Measurements from ENCODE around the gene C15orf62.
A peak's percentile ranks its signal among the peaks of the same experiment; 100 is the strongest.

The C15orf62 gene

GRCh38 chr15:40769274-40770146 lies at the start of gene C15orf62:
Gene C15orf62, plus strand, starts transcription at chr15:40769980. Its CDS starts 516 bp downstream, at chr15:40770496.
- ATAC-seq: peak; percentile 57 to 62

DNA sequence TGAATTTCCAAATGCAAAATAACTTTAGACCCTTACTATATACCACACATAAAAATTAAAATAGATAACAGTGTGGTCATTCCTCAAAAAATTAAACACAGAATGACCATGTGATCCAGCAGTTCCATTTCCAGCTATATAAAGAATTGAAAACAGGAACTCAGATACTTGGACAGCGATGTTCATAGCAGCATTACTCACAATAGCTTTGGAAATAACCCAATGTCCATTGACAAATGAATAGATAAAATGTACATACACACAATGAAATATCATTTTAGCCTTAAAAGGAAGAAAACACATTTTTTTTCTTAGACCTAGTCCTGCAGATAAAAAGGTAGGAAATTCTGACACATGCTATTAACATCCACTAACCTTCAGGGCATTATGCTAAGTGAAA lies 48.1 kb upstream of the C15orf62 start:
- ATAC-seq: no peak

DNA sequence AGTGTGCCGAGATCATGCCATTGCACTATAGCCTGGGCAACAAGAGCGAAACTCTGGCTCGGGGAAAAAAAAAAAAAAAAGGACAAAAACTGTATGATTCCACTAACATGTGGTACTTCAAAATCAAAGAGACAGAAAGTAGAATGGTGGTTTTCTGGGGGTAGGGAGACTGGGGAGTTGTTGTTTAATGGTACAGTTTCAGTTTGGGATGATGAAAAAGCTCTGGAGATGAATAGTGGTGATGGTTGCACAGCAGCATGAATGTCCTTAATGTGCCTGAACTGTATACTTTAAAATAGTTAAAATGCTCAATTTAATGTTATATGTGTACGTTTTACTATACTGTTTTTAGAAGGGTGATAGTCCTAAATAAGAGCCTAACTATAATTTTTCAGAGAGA lies 47.4 kb upstream of the C15orf62 start:
- ATAC-seq: no peak

GRCh38 chr15:40722934-40723333 lies 46.8 kb upstream of the C15orf62 start:
- peak in 1 of 2 donors; percentile 45 for ATAC-seq

DNA sequence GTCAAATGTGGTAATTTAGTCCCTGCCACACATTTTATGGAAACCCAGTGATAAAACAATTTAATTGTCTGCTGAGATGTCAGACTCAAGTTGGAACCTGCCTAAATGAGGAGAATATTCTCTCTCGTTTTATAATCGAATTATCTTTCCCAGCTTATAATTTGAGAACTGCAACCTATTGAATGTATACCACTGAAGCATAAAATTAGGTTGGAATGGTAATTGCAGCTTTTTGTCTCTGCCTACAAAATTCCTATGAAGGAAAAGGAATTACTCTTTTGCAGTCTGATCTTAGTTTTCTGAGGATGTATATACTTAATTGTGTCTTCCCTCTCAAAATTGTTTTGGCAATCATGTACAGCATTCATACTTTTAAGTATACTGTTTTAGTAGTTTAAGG lies 45.9 kb upstream of the C15orf62 start:
- ATAC-seq: no peak

DNA sequence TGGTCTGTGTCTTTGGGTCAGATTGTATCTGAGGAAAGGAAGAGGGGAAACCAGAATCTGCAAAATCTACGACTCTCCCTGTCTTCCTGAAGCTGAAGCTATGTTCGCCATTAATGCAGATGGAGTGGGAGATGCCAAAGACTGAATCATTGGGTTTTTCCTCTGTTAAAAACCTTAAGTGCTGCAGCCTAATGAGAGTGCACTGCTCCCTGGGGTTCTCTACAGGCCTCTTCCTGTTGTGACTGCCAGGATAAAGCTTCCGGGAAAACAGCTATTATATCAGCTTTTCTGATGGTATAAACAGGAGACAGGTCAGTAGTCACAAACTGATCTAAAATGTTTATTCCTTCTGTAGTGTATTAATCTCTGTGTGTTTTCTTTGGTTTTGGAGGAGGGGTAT lies 38.7 kb upstream of the C15orf62 start:
- ATAC-seq: no peak

GRCh38 chr15:40736575-40736974 lies 33.2 kb upstream of the C15orf62 start:
- no peak for ATAC-seq

DNA sequence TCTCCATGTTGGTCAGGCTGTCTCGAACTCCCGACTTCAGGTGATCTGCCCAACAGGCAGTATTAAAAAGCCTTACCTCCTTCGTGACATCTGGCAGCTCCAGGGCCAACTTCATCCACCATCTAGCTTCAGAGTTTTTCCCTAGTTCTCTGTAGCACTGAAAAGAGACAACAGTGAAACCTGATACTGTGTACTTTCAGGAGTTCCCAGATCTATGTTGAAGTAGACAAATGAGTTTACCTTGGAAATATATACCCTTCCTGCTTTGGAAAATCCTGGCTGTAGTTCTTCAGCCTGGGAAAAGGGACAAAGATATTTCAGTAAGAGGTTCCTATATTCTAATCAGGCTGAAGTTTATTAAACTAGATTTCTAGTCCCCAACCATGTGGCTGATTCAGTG lies 32.7 kb upstream of the C15orf62 start:
- ATAC-seq: no peak

- ATAC-seq: no peak
Measured at GRCh38 chr15:40739047-40739446, 30.7 kb upstream of the C15orf62 start.

GRCh38 chr15:40739854-40740253 lies 29.9 kb upstream of the C15orf62 start:
- ATAC-seq: no peak

DNA sequence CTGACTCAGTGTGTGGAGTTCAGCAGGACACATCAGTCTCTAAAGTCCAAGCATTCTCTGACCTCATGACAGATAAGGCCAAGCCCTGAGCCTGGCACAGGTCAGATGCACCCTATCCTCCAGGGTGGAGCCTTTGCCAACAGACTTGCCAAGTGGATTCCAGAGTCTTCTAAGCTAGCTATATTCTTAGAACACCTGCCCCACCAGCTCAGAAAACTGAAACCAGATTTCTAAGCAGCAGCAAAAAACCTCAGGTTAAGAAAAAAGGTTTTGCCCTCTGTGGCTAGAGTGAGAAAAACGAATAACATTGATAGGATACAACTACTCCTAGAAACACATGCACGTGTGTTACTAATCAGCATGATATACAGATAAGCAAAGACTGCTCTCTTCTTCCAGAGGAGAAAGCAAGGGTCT lies 26.3 kb upstream of the C15orf62 start:
- peak in 1 of 2 donors; percentile 27 for ATAC-seq

DNA sequence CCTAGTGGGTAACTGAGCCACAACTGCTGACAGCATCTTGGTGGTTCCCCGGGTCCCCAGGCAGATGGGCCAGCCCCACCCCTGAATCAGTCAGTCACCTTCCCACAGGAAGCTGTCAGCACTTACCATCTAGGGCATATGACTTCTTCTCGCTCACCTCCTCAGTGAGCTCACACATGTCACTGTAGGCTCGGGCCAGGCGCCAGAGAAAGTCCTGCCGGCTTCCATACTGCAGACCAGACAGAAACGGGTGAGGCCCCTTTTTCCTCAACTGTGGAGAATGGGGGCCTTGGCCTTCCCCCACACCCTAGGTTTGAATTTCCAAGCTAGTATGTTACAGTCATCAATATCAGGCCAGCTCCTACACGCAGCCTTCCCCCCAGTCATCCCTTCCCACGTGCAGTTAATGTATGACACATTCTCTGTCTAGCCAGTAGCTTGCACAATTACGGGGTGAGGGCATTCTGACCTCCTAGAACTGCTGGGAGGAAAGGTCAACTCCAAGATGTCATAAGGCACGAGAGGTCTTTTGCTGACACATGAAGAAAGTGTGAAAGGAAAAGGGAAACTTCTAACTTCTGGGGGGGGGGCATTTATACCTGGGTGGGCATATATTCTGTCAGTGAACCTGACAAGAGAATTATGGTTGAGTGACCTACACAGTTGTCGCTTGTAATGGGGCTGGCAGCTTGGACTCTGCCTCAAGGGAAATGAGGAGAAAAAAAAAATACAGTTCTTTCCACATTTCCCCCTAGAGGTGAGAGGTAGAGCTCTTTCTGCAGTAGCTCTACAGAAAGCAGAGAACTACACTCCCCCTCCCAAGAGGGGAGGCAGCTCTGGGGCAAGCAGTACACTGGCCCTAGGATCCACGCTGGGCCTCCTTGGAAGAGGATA lies 25.6 kb upstream of the C15orf62 start:
- ATAC-seq: peak; percentile 94 to 95

GRCh38 chr15:40744815-40745152 lies 25.0 kb upstream of the C15orf62 start:
- ATAC-seq: no peak

- ATAC-seq: no peak
Measured at GRCh38 chr15:40746916-40747418, 22.8 kb upstream of the C15orf62 start.

GRCh38 chr15:40747685-40748631 lies 21.8 kb upstream of the C15orf62 start:
- no peak for ATAC-seq

DNA sequence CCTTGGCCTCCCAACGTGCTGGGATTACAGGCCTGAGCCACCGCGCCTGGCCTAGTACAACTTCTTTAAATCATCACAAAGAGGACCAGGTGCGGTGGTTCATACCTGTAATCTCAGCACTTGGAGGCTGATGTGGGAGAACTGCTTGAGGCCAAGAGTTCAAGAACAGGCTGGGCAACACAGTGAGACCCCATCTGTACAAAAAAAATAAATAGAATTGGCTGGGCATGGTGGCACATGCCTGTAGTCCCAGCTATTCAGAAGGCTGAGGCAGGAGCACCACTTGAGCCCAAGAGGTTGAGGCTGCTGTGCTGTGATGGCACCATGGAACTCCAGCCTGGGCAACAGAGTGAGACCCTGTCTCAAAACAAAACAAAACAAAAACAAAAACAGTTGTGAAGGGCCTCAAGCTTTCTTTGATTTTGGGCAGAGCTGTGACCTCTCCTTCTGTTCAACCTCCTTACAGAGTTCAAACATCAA lies 20.6 kb upstream of the C15orf62 start:
- no peak for ATAC-seq

DNA sequence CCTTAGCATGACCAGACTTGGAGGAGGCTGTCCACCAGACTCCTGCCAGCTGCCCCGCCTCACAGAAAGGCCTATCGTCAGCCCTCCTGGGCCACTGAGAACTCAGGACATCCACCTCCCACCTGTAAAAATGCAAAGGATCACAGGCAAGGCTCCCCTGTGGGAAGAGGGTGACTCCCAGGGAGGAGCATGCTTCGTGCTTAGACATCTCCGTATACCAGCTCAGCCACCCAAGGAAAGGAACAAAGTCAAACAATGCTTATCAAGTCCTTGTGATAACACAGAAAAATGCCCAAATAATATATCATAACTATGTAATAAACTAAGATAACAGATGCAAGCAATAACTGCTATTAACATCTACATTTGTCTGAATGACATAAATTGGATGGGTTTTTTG lies 18.9 kb upstream of the C15orf62 start:
- ATAC-seq: no peak

DNA sequence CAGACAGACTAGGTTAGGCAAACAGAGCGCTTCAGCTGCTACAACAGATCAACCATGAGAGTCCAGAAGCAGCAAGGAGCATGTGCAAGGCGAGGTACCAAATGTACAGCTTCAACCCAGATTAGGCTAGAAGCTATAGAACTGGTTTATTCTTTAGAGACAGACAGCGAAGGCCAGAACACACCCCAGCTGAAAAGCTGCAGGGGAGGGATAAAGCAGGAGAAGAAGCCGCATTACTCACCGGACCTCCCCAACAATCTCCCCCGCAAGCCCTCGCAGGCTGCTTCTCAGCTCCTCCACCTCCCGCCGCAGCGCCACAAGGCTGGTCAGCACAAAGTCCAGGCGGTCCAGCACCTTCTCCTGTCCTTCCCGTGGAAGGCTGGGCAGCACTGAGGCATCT lies 18.0 kb upstream of the C15orf62 start:
- no peak for ATAC-seq

DNA sequence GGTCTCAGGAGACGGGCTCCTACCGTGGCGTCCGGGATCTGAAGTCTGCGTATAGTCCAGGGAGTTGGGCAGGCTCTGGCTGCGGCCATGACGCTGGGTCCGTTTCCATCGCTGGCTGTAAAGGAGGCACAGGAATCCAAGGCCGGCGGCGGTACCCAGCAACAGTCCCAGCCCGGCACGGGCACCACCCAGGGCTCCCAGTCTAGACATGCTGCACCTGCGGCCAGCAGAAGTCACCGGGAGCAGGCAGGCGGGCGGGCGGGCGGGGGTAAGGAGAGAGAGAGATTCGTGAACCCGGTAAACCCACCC lies 15.3 kb upstream of the C15orf62 start:
- peak in 1 of 2 donors; percentile 6 for ATAC-seq

- peak; percentile 89 to 90 for ATAC-seq
Measured at GRCh38 chr15:40754883-40755811, 14.6 kb upstream of the C15orf62 start, which contains the start of gene RMDN3. Gene RMDN3, minus strand, starts transcription at chr15:40755254. Its CDS starts 471 bp downstream, at chr15:40754783.

DNA sequence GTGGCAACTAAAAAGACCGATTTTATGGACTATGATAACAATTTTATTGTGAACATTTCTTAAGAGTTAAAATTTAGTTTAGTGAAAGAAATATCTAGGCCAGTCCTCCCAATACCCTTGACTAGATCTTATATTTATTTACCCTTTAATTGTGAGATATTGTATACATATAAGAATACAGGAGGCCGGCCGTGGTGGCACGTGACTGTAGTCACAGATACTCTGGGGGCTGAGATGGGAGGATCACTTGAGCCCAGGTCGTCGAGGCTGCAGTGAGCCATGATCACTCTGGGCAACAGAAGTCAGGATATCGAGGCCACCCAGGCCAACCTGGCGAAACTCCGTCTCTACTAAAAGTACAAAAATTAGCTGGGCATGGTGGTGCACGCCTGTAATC lies 14.0 kb upstream of the C15orf62 start:
- ATAC-seq: no peak
